ENCODE data around the gene MGME1. TPM values are rescaled to one million over a fixed set of nuclear protein-coding genes. Genes with fewer than 3 reads are reported as not detected.

MGME1 gene
- total and polyA plus RNA-seq, 4 donors = 10.1 to 19.1 (median 11.5) TPM

- no peak for TF ChIP-seq CTCF (IDR thresholded peaks at IDR 0.05; ENCODE audit: control extremely low read depth, extremely low read depth)
- no peak overlapping the region for H3K27ac ChIP-seq (ENCODE audit: low read depth in 1 of 2, low read length in 1 of 2)
- 84 to 89% methylated on average over 8 of the region's 8 CpGs for WGBS, 2 donors
- DNase-seq = no peak
- no peaks in the 10 kb centered on the region for H3K9me3 ChIP-seq (ENCODE audit: control insufficient read depth in 4 of 4, insufficient read depth in 3 of 4, low read length in 3 of 4)
- H3K4me1 ChIP-seq (ENCODE audit: control insufficient read depth in 5 of 5, insufficient read depth in 5 of 5, low read length in 5 of 5) = peaks cover 2 to 19% (median 7%) of the 10 kb centered on the region in 5 donors
- ATAC-seq (ENCODE audit: insufficient read depth, low FRiP score) = no peak
- H3K27me3 ChIP-seq (ENCODE audit: control insufficient read depth in 3 of 3, insufficient read depth in 3 of 3, low read length in 2 of 3) = no peaks in the 10 kb centered on the region
- H3K36me3 ChIP-seq (ENCODE audit: control insufficient read depth in 4 of 4, insufficient read depth in 4 of 4, low read length in 4 of 4) = peaks cover 34 to 59% (median 53%) of the 10 kb centered on the region in 4 donors
- H3K9ac ChIP-seq (ENCODE audit: insufficient read depth in 1 of 2, low read length in 2 of 2) = no peak overlapping the region
- no peak overlapping the region for H3K4me3 ChIP-seq
Observed at GRCh38 chr20:17952692-17953684, 15.8 kb upstream of the MGME1 start.

GRCh38 chr20:17953935-17954334 is 14.9 kb upstream of the MGME1 start:
- 91 to 97% methylated on average over 5 of the region's 5 CpGs for WGBS, 2 donors
- no peak for ATAC-seq (ENCODE audit: insufficient read depth, low FRiP score)

GRCh38 chr20:17955302-17955701 is 13.5 kb upstream of the MGME1 start:
- H3K9me3 ChIP-seq (ENCODE audit: control insufficient read depth in 4 of 4, insufficient read depth in 3 of 4, low read length in 3 of 4) = no peaks in the 10 kb centered on the region
- TF ChIP-seq CTCF (IDR thresholded peaks at IDR 0.05; ENCODE audit: control extremely low read depth, extremely low read depth) = no peak
- DNase-seq = no peak
- H3K4me1 ChIP-seq (ENCODE audit: control insufficient read depth in 5 of 5, insufficient read depth in 5 of 5, low read length in 5 of 5) = peaks cover 11 to 34% (median 25%) of the 10 kb centered on the region in 5 donors
- WGBS, 2 donors = 38 to 42% methylated on average over 3 of the region's 3 CpGs
- H3K36me3 ChIP-seq (ENCODE audit: control insufficient read depth in 4 of 4, insufficient read depth in 4 of 4, low read length in 4 of 4) = peaks cover 20 to 38% (median 34%) of the 10 kb centered on the region in 4 donors
- H3K9ac ChIP-seq (ENCODE audit: insufficient read depth in 1 of 2, low read length in 2 of 2) = no peak overlapping the region
- H3K27ac ChIP-seq (ENCODE audit: low read depth in 1 of 2, low read length in 1 of 2) = no peak overlapping the region
- H3K4me3 ChIP-seq = no peak overlapping the region
- no peak for ATAC-seq (ENCODE audit: insufficient read depth, low FRiP score)
- H3K27me3 ChIP-seq (ENCODE audit: control insufficient read depth in 3 of 3, insufficient read depth in 3 of 3, low read length in 2 of 3) = no peaks in the 10 kb centered on the region

More at GRCh38 chr20:17953935-17954334, 14.9 kb upstream of the MGME1 start:
- H3K9ac ChIP-seq (ENCODE audit: insufficient read depth in 1 of 2, low read length in 2 of 2) = no peak overlapping the region
- DNase-seq = no peak
- H3K36me3 ChIP-seq (ENCODE audit: control insufficient read depth in 4 of 4, insufficient read depth in 4 of 4, low read length in 4 of 4) = peaks cover 29 to 51% (median 46%) of the 10 kb centered on the region in 4 donors
- no peak overlapping the region for H3K27ac ChIP-seq (ENCODE audit: low read depth in 1 of 2, low read length in 1 of 2)
- no peak for TF ChIP-seq CTCF (IDR thresholded peaks at IDR 0.05; ENCODE audit: control extremely low read depth, extremely low read depth)
- H3K4me1 ChIP-seq (ENCODE audit: control insufficient read depth in 5 of 5, insufficient read depth in 5 of 5, low read length in 5 of 5) = peaks cover 5 to 24% (median 16%) of the 10 kb centered on the region in 5 donors
- H3K4me3 ChIP-seq = no peak overlapping the region
- no peaks in the 10 kb centered on the region for H3K27me3 ChIP-seq (ENCODE audit: control insufficient read depth in 3 of 3, insufficient read depth in 3 of 3, low read length in 2 of 3)
- H3K9me3 ChIP-seq (ENCODE audit: control insufficient read depth in 4 of 4, insufficient read depth in 3 of 4, low read length in 3 of 4) = no peaks in the 10 kb centered on the region

Data from lung (tissue), 12 donors.